K562 (cell line): ENCODE results near the gene CHAD. TPM values are rescaled to one million over a fixed set of nuclear protein-coding genes. Genes with fewer than 3 reads are reported as not detected.

Source experiments
- DLX4 ChIP-seq: fragments of 250-450 bp; sonication (Bioruptor Pico); IDR thresholded peaks from 2 replicates; pipeline ENCODE4 v1.6.1; 2021; ENCODE audit warnings: mild to moderate bottlenecking
- polyA plus RNA-seq, 8 experiments: library from polyadenylated mRNA; depleted of rRNA in 4 of 8; stranded (reverse) in 5 of 8; unstranded in 3 of 8; fragments of >200 nt; fragmentation: Nextera tagmentation in 2 of 8; fragmentation: Illumina TruSeq in 1 of 8; extraction: Ambion mirVana in 2 of 8; extraction: Trizol in 1 of 8; gene quantifications; 2 replicates each; pipeline versions ENCODE4 v1.2.1 to v1.2.3, GENCODE V29; 2011 to 2014; ENCODE audit warnings: inconsistent platforms in 1 of 8, missing spikeins in 1 of 8
- total RNA-seq, 7 experiments: library from RNA; depleted of rRNA in 6 of 7; stranded (reverse); fragments of >200 nt in 6 of 7; fragmentation: Illumina TruSeq in 2 of 7; extraction: Trizol in 2 of 7; gene quantifications; 2 replicates each; pipeline versions ENCODE4 v1.2.1 to v1.2.3, GENCODE V29; 2011 to 2021; ENCODE audit warnings: low replicate concordance in 1 of 7
- TF ChIP-seq, protein P1 (sequence below): fragments of 200-800 bp; sonication (Bioruptor generic); IDR thresholded peaks from 2 replicates; pipeline ENCODE4 v1.6.1; 2016; ENCODE audit warnings: missing genetic modification characterization, missing compliant biosample characterization
- TF ChIP-seq, protein P2 (sequence below): IDR thresholded peaks from 3 replicates; pipeline ENCODE4 v1.6.1; 2011; ENCODE audit warnings: borderline replicate concordance, mild to moderate bottlenecking, moderate library complexity; ENCODE audit not compliant: insufficient read length; ENCODE audit errors: extremely low read depth

The CHAD gene
- total and polyA plus RNA-seq, 9 of the 15 experiments (the other 6 are each of a cell fraction or from before 2014, with no cell fraction given) = not detected

DNA sequence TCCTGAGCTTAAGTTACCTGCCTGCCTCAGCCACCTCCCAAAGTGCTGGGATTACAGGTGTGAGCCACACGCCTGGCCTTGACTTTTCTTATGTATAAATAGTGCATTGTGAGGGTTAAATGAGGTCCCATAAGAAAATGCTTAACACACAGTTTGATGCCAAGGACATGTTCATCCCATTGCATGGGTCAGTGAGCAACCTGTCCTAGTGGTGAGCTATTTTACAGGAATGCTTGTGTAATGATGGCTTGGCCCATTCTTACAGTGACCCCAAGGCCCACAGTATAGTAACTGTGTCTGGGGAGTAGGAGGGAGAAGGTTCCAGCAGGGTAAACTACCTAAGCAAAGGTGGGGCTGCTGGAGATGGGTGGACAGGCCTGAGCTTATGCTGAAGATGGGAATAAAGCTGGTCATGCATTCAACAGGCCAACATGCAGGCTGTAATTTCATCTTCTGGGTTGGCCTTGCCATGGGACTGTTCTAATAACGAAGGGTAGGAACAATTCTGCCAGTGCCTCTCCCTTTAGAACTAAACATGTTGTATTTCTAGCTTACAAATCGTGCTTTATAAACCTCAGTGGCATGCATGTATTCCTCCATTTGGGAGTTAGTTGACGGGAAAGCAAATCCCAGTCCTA is 36.4 kb downstream of the CHAD start (continued):
- TF ChIP-seq, protein P1, sequence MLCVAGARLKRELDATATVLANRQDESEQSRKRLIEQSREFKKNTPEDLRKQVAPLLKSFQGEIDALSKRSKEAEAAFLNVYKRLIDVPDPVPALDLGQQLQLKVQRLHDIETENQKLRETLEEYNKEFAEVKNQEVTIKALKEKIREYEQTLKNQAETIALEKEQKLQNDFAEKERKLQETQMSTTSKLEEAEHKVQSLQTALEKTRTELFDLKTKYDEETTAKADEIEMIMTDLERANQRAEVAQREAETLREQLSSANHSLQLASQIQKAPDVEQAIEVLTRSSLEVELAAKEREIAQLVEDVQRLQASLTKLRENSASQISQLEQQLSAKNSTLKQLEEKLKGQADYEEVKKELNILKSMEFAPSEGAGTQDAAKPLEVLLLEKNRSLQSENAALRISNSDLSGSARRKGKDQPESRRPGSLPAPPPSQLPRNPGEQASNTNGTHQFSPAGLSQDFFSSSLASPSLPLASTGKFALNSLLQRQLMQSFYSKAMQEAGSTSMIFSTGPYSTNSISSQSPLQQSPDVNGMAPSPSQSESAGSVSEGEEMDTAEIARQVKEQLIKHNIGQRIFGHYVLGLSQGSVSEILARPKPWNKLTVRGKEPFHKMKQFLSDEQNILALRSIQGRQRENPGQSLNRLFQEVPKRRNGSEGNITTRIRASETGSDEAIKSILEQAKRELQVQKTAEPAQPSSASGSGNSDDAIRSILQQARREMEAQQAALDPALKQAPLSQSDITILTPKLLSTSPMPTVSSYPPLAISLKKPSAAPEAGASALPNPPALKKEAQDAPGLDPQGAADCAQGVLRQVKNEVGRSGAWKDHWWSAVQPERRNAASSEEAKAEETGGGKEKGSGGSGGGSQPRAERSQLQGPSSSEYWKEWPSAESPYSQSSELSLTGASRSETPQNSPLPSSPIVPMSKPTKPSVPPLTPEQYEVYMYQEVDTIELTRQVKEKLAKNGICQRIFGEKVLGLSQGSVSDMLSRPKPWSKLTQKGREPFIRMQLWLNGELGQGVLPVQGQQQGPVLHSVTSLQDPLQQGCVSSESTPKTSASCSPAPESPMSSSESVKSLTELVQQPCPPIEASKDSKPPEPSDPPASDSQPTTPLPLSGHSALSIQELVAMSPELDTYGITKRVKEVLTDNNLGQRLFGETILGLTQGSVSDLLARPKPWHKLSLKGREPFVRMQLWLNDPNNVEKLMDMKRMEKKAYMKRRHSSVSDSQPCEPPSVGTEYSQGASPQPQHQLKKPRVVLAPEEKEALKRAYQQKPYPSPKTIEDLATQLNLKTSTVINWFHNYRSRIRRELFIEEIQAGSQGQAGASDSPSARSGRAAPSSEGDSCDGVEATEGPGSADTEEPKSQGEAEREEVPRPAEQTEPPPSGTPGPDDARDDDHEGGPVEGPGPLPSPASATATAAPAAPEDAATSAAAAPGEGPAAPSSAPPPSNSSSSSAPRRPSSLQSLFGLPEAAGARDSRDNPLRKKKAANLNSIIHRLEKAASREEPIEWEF (CRISPR knock-in tag) = no peak
- TF ChIP-seq, protein P2, sequence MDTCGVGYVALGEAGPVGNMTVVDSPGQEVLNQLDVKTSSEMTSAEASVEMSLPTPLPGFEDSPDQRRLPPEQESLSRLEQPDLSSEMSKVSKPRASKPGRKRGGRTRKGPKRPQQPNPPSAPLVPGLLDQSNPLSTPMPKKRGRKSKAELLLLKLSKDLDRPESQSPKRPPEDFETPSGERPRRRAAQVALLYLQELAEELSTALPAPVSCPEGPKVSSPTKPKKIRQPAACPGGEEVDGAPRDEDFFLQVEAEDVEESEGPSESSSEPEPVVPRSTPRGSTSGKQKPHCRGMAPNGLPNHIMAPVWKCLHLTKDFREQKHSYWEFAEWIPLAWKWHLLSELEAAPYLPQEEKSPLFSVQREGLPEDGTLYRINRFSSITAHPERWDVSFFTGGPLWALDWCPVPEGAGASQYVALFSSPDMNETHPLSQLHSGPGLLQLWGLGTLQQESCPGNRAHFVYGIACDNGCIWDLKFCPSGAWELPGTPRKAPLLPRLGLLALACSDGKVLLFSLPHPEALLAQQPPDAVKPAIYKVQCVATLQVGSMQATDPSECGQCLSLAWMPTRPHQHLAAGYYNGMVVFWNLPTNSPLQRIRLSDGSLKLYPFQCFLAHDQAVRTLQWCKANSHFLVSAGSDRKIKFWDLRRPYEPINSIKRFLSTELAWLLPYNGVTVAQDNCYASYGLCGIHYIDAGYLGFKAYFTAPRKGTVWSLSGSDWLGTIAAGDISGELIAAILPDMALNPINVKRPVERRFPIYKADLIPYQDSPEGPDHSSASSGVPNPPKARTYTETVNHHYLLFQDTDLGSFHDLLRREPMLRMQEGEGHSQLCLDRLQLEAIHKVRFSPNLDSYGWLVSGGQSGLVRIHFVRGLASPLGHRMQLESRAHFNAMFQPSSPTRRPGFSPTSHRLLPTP = no peak
- no peak for TF ChIP-seq DLX4 (CRISPR knock-in tag)
- TF ChIP-seq, all 486 proteins: peak for 0
